Measurements from ENCODE around the gene CD53. TPM values are rescaled to one million over a fixed set of nuclear protein-coding genes. Genes with fewer than 3 reads are reported as not detected.
A peak's percentile ranks its signal among the peaks of the same experiment; 100 is the strongest.

Gene CD53
- total and polyA plus RNA-seq, 9 of the 15 experiments (the other 6 are each of a cell fraction or from before 2014, with no cell fraction given) = 63.5 to 220 (median 131) TPM

DNA sequence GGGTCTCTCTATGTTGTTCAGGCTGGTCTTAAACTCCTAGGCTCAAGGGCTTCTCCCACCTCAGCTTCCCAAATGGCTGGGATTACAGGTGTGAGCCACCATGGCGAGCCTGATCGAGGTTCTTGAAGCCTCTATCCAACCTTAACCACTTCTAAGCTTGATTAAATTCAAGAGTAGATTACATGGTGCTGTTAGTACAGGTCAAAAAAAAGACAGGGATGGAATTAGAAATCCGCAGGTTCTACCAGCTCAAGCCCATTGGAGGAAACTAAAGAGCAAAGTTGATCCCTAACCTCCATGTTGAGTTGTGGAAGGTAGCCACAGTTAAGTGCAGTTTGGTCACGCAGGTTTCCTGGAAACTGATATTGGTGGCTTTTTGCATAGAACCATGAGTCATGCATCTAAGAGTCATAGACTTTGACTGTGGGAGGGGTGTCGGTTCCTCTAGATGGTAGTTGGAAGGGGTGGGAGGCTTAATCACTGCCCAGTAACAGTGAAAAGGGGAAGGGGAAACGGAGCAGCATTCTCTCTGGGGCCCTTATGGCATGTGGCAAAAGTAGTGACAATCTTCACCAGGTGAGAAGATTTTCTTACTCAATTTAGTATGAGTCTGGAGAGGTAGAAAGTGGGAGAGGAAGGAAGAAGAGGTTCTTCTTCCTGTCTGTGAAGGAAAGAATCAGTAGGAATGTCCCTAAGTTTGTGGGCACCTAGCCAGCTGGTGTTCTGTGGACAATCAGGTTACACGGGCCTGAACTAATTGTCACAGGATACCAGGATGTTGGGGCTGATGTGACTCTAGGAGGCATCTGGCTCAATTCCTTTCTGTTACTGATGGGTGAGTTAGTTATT is 7.0 kb downstream of the CD53 start (continued):
- TF ChIP-seq, protein P1, sequence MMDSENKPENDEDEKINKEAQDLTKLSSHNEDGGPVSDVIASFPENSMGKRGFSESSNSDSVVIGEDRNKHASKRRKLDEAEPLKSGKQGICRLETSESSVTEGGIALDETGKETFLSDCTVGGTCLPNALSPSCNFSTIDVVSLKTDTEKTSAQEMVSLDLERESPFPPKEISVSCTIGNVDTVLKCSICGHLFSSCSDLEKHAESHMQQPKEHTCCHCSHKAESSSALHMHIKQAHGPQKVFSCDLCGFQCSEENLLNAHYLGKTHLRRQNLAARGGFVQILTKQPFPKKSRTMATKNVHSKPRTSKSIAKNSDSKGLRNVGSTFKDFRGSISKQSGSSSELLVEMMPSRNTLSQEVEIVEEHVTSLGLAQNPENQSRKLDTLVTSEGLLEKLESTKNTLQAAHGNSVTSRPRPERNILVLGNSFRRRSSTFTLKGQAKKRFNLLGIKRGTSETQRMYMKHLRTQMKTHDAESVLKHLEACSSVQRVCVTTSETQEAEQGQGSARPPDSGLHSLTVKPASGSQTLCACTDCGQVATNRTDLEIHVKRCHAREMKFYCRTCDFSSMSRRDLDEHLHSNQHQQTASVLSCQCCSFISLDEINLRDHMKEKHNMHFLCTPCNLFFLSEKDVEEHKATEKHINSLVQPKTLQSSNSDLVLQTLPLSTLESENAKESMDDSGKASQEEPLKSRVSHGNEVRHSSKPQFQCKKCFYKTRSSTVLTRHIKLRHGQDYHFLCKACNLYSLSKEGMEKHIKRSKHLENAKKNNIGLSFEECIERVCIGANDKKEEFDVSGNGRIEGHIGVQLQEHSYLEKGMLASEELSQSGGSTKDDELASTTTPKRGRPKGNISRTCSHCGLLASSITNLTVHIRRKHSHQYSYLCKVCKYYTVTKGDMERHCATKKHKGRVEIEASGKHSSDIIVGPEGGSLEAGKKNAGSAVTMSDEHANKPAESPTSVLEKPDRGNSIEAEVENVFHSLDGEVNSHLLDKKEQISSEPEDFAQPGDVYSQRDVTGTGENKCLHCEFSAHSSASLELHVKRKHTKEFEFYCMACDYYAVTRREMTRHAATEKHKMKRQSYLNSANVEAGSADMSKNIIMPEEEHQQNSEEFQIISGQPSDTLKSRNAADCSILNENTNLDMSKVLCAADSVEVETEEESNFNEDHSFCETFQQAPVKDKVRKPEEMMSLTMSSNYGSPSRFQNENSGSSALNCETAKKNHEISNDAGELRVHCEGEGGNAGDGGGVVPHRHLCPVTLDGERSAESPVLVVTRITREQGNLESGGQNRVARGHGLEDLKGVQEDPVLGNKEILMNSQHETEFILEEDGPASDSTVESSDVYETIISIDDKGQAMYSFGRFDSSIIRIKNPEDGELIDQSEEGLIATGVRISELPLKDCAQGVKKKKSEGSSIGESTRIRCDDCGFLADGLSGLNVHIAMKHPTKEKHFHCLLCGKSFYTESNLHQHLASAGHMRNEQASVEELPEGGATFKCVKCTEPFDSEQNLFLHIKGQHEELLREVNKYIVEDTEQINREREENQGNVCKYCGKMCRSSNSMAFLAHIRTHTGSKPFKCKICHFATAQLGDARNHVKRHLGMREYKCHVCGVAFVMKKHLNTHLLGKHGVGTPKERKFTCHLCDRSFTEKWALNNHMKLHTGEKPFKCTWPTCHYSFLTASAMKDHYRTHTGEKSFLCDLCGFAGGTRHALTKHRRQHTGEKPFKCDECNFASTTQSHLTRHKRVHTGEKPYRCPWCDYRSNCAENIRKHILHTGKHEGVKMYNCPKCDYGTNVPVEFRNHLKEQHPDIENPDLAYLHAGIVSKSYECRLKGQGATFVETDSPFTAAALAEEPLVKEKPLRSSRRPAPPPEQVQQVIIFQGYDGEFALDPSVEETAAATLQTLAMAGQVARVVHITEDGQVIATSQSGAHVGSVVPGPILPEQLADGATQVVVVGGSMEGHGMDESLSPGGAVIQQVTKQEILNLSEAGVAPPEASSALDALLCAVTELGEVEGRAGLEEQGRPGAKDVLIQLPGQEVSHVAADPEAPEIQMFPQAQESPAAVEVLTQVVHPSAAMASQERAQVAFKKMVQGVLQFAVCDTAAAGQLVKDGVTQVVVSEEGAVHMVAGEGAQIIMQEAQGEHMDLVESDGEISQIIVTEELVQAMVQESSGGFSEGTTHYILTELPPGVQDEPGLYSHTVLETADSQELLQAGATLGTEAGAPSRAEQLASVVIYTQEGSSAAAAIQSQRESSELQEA (IDR thresholded peaks at IDR 0.05; ENCODE audit: low read depth) = no peak
- peak; percentile 43; the same call in 1 of the 2 replicates for TF ChIP-seq MYC (IDR thresholded peaks at IDR 0.05; ENCODE audit: low read depth, low read length)
- no peak for TF ChIP-seq MYC (CRISPR knock-in tag; IDR thresholded peaks at IDR 0.05; ENCODE audit: borderline replicate concordance, low read depth)
- TF ChIP-seq EZH2 (IDR thresholded peaks at IDR 0.05; ENCODE audit: borderline replicate concordance, low read depth, low read length) = no peak
- TF ChIP-seq KLF16 (IDR thresholded peaks at IDR 0.05) = no peak
- TF ChIP-seq, protein P2, sequence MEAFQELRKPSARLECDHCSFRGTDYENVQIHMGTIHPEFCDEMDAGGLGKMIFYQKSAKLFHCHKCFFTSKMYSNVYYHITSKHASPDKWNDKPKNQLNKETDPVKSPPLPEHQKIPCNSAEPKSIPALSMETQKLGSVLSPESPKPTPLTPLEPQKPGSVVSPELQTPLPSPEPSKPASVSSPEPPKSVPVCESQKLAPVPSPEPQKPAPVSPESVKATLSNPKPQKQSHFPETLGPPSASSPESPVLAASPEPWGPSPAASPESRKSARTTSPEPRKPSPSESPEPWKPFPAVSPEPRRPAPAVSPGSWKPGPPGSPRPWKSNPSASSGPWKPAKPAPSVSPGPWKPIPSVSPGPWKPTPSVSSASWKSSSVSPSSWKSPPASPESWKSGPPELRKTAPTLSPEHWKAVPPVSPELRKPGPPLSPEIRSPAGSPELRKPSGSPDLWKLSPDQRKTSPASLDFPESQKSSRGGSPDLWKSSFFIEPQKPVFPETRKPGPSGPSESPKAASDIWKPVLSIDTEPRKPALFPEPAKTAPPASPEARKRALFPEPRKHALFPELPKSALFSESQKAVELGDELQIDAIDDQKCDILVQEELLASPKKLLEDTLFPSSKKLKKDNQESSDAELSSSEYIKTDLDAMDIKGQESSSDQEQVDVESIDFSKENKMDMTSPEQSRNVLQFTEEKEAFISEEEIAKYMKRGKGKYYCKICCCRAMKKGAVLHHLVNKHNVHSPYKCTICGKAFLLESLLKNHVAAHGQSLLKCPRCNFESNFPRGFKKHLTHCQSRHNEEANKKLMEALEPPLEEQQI (IDR thresholded peaks at IDR 0.05) = peak; percentile 45; the same call in 1 of the 2 replicates
- no peak for TF ChIP-seq ZNF384 (IDR thresholded peaks at IDR 0.05; ENCODE audit: low read depth, low read length)
- TF ChIP-seq L3MBTL2 (IDR thresholded peaks at IDR 0.05) = peak; percentile 79
- TF ChIP-seq ZNF79 (CRISPR knock-in tag; IDR thresholded peaks at IDR 0.05; ENCODE audit: low read depth) = no peak
- TF ChIP-seq, protein P3, sequence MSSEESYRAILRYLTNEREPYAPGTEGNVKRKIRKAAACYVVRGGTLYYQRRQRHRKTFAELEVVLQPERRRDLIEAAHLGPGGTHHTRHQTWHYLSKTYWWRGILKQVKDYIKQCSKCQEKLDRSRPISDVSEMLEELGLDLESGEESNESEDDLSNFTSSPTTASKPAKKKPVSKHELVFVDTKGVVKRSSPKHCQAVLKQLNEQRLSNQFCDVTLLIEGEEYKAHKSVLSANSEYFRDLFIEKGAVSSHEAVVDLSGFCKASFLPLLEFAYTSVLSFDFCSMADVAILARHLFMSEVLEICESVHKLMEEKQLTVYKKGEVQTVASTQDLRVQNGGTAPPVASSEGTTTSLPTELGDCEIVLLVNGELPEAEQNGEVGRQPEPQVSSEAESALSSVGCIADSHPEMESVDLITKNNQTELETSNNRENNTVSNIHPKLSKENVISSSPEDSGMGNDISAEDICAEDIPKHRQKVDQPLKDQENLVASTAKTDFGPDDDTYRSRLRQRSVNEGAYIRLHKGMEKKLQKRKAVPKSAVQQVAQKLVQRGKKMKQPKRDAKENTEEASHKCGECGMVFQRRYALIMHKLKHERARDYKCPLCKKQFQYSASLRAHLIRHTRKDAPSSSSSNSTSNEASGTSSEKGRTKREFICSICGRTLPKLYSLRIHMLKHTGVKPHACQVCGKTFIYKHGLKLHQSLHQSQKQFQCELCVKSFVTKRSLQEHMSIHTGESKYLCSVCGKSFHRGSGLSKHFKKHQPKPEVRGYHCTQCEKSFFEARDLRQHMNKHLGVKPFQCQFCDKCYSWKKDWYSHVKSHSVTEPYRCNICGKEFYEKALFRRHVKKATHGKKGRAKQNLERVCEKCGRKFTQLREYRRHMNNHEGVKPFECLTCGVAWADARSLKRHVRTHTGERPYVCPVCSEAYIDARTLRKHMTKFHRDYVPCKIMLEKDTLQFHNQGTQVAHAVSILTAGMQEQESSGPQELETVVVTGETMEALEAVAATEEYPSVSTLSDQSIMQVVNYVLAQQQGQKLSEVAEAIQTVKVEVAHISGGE (CRISPR knock-in tag; IDR thresholded peaks at IDR 0.05) = peak in 1 of 3 experiments; percentile 69; a peak in 2 of 6 replicates
- no peak for TF ChIP-seq ZNF140 (CRISPR knock-in tag; IDR thresholded peaks at IDR 0.05)

Measured in K562 (cell line).